ENCODE measurements around the gene GPSM1. TPM values are rescaled to one million over a fixed set of nuclear protein-coding genes. Genes with fewer than 3 reads are reported as not detected.

GPSM1 gene
- total RNA-seq, 1 experiment from 2014 or later, result 24.7 TPM

GRCh38 chr9:136397643-136398042 is 70.3 kb downstream of the GPSM1 start:
- H2BK5ac ChIP-seq (ENCODE audit: insufficient read length, low read length), result no peak overlapping the region

More at GRCh38 chr9:136397643-136398042, 70.3 kb downstream of the GPSM1 start:
- Histone ChIP-seq H3K23me2 (ENCODE audit: insufficient read length, low read depth, low read length, poor library complexity, severe bottlenecking) (peaks cover 6% of the 10 kb centered on the region), H3K9me3 (ENCODE audit: control insufficient read depth, low read depth, low read length) (no peaks in the 10 kb centered on the region), H3K27me3 (ENCODE audit: insufficient read depth, low read length) (no peaks in the 10 kb centered on the region), H2BK12ac (ENCODE audit: insufficient read length, low read depth, low read length) (no peak overlapping the region), H4K5ac (ENCODE audit: insufficient read length, low read depth, low read length) (no peak overlapping the region), H4K20me1 (ENCODE audit: control insufficient read depth, insufficient read depth, insufficient read length) (no peaks in the 10 kb centered on the region), H4K91ac (ENCODE audit: insufficient read length, low read depth, low read length) (no peak overlapping the region), H2BK15ac (ENCODE audit: low read depth, low read length) (no peak overlapping the region), H3T11ph (ENCODE audit: low read length) (no peak overlapping the region), H3K79me1 (ENCODE audit: insufficient read depth, low read depth, low read length, poor library complexity, severe bottlenecking) (peaks cover 7% of the 10 kb centered on the region), H2AFZ (ENCODE audit: low read length) (no peak overlapping the region), H3K18ac (ENCODE audit: insufficient read length, low read depth, low read length) (no peak overlapping the region), H3K56ac (ENCODE audit: insufficient read length, low read depth, low read length) (no peak overlapping the region), H4K8ac (replicated peaks; ENCODE audit: insufficient read length, low read depth, low read length) (no peak overlapping the region), H3K14ac (ENCODE audit: insufficient read depth, low read length) (no peak overlapping the region), H3K27ac (ENCODE audit: insufficient read length, low read depth, low read length) (no peak overlapping the region), H3K4ac (ENCODE audit: low read depth, low read length) (no peak overlapping the region), H3K4me2 (ENCODE audit: insufficient read depth, insufficient read length, low read length) (no peak overlapping the region), H3K79me2 (ENCODE audit: insufficient read depth, low read length) (peaks cover 12% of the 10 kb centered on the region; the same call in 1 of the 2 replicates), H3K4me1 (ENCODE audit: insufficient read depth, low read length) (no peaks in the 10 kb centered on the region), H2BK120ac (ENCODE audit: low read depth, low read length, poor library complexity, severe bottlenecking) (no peak overlapping the region), H2BK20ac (ENCODE audit: low read depth, low read length, poor library complexity, severe bottlenecking) (no peak overlapping the region), H2AK5ac (ENCODE audit: insufficient read length, low read length) (no peak overlapping the region), H3K23ac (ENCODE audit: insufficient read length, low read depth, low read length) (no peak overlapping the region), H3K9ac (ENCODE audit: extremely low read depth, insufficient read length, low read length) (no peak overlapping the region)
- H3K9me3 Mint-ChIP-seq, result no peaks in the 10 kb centered on the region
- no peak for TF ChIP-seq CTCF (conservative IDR thresholded peaks at IDR 0.05)
- H3K36me3 Mint-ChIP-seq (ENCODE audit: insufficient read depth in 1 of 3, low read depth in 3 of 3), result peaks cover 25 to 65% (median 56%) of the 10 kb centered on the region in 3 experiments
- no CpG with 5 or more reads among the region's 6 CpGs for WGBS (ENCODE audit: extremely low coverage, insufficient read length, low lambda C conversion rate)
- no peak overlapping the region for H3K27ac Mint-ChIP-seq
- peaks cover 11 to 12% of the 10 kb centered on the region in 2 experiments for H3K4me1 Mint-ChIP-seq
- H3K4me3 Mint-ChIP-seq, result no peak overlapping the region
- no peak for DNase-seq
- H3K27me3 Mint-ChIP-seq (ENCODE audit: low read depth), result no peaks in the 10 kb centered on the region
